T-helper 9 cell (primary cell): ENCODE results near the gene P2RY10.
"Not testable (repeated sequence)": the region's sequence is repeated elsewhere in the genome, so short reads cannot be mapped to it uniquely, and the experiment has no call there.

ENCODE experiments used
- DNase-seq: peaks from one replicate; pipeline ENCODE4 v3.0.0-alpha.2; 2020
- total RNA-seq, 2 donors: gene quantifications; one replicate each; lab custom pipeline; 2026; lab: John Stamatoyannopoulos, UW

The P2RY10 gene
- 104 to 183 reads per million in 2 donors for total RNA-seq

GRCh38 chrX:78945186-78945912 is at the start of gene P2RY10:
TSS of gene P2RY10 (plus strand) at chrX:78945391. CDS start at chrX:78960521, 15,130 bp downstream.
- DNase-seq: peak; percentile 18

- DNase-seq: no peak
Measured at GRCh38 chrX:78922754-78923153, 22.4 kb upstream of the P2RY10 start.

GRCh38 chrX:78923198-78924015 is 21.8 kb upstream of the P2RY10 start:
- no peak for DNase-seq

GRCh38 chrX:78931814-78932213 is 13.4 kb upstream of the P2RY10 start:
- DNase-seq: no peak

GRCh38 chrX:78934866-78935265 is 10.3 kb upstream of the P2RY10 start:
- no peak for DNase-seq

GRCh38 chrX:78944351-78944750 is 840 bp upstream of the P2RY10 start:
- DNase-seq: no peak

GRCh38 chrX:78946178-78946931 is 1.2 kb downstream of the P2RY10 start:
- DNase-seq: no peak

GRCh38 chrX:78950009-78950835 is 5.0 kb downstream of the P2RY10 start:
- no peak for DNase-seq

GRCh38 chrX:78957049-78957767 is 12.0 kb downstream of the P2RY10 start:
- no peak for DNase-seq

GRCh38 chrX:78957768-78958130 is 12.6 kb downstream of the P2RY10 start:
- no peak for DNase-seq

GRCh38 chrX:78958419-78959116 is 13.4 kb downstream of the P2RY10 start:
- no peak for DNase-seq

GRCh38 chrX:78960888-78961287 is 15.7 kb downstream of the P2RY10 start:
- DNase-seq: no peak

- no peak for DNase-seq
Measured at GRCh38 chrX:78964598-78964997, 19.4 kb downstream of the P2RY10 start.

GRCh38 chrX:78979789-78980464 is 34.7 kb downstream of the P2RY10 start:
- no peak for DNase-seq

- DNase-seq: no peak
Measured at GRCh38 chrX:78989349-78989748, 44.2 kb downstream of the P2RY10 start.

GRCh38 chrX:78997870-78998558 is 52.8 kb downstream of the P2RY10 start:
- peak; percentile 8 for DNase-seq

- DNase-seq: not testable (repeated sequence)
Measured at GRCh38 chrX:79007540-79007939, 62.3 kb downstream of the P2RY10 start.
